ENCODE results near the gene FAM227B. TPM values are rescaled to one million over a fixed set of nuclear protein-coding genes. Genes with fewer than 3 reads are reported as not detected.

Gene FAM227B
- total RNA-seq, 1 donor from 2014 or later: 5.8 TPM

DNA sequence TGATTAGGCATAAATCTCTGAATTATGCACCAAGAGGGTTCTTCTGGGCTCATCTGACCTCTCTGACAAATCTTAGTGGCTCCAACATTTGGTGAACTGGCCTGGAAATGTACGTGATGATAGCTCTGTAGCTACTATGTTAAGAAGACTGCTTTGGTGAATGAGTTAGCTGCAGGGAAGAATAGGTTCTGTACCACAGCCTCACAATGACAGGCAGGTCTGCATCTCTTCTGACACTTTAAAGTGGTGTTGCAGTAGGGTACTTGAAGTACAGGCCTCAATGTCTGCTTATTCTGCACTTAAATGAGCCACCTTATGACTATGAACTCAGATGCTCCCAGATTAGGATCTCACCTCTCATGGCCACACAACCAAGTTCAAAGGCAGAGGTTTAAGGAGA, 190.6 kb downstream of the FAM227B start:
- DNase-seq (ENCODE audit: low read depth): no peak
- H3K36me3 ChIP-seq (ENCODE audit: control insufficient read depth, insufficient read depth, low read length): no peaks in the 10 kb centered on the region
- H3K27me3 ChIP-seq (ENCODE audit: control insufficient read depth, insufficient read depth, low read length): no peaks in the 10 kb centered on the region
- no peak overlapping the region for H3K4me3 ChIP-seq (ENCODE audit: low read depth, low read length)
- TF ChIP-seq, protein P1, sequence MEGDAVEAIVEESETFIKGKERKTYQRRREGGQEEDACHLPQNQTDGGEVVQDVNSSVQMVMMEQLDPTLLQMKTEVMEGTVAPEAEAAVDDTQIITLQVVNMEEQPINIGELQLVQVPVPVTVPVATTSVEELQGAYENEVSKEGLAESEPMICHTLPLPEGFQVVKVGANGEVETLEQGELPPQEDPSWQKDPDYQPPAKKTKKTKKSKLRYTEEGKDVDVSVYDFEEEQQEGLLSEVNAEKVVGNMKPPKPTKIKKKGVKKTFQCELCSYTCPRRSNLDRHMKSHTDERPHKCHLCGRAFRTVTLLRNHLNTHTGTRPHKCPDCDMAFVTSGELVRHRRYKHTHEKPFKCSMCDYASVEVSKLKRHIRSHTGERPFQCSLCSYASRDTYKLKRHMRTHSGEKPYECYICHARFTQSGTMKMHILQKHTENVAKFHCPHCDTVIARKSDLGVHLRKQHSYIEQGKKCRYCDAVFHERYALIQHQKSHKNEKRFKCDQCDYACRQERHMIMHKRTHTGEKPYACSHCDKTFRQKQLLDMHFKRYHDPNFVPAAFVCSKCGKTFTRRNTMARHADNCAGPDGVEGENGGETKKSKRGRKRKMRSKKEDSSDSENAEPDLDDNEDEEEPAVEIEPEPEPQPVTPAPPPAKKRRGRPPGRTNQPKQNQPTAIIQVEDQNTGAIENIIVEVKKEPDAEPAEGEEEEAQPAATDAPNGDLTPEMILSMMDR (IDR thresholded peaks at IDR 0.05; ENCODE audit: insufficient read depth, low read length, poor library complexity, severe bottlenecking): no peak

DNA sequence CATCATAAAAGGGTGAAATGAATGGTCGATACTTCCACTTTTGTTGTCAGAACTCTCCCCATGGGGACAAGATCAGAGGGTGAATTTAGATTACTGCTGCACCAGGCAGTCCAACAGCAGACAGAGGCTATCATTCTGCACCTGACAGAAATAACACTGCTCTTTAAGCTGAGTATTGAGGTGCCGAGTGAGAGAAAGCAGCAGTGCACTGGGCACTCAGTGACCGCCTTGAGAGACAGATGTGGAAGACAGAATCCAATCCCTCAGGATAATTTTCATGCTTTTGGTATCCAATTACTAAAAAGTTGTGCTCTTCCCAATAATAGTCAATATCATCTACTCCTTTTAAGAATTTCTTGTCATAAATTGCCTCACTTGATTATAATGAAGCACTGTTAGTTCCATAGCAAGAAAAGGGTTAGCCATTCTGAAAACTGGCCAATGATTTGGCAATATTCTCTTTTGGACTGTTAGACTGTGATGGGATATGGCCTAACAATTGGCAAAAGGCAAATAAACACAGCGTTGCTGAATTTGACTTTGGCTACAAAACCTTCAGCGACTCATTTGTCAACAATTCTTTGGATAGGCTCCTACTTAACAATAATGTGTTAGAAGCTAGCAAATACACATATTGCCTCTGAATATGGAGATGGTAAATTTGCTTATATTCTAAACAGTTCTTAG, 192.1 kb downstream of the FAM227B start:
- Histone ChIP-seq H3K27me3 (ENCODE audit: control insufficient read depth, insufficient read depth, low read length) (no peaks in the 10 kb centered on the region), H3K4me3 (ENCODE audit: low read depth, low read length) (no peak overlapping the region), H3K36me3 (ENCODE audit: control insufficient read depth, insufficient read depth, low read length) (no peaks in the 10 kb centered on the region)
- TF ChIP-seq, protein P1 (IDR thresholded peaks at IDR 0.05; ENCODE audit: insufficient read depth, low read length, poor library complexity, severe bottlenecking): no peak
- DNase-seq (ENCODE audit: low read depth): no peak

DNA sequence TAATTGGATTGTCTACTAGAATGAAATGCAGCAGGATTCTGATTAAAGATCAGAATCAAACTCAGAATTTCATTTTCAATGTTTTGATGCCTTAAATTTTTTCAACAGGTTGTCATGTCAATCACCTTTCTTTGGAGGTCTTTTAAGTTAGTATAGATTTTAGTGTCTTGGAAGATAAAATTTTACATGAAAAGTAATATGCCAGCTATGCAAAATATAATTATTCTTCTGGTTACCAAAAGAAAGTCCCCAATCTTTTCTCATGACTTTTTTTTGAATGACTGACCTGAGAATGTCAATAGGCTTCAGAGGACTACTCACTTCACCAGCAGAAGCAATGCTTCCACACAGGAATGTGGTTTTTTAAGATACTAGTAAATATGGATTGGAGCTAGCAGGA, 193.2 kb downstream of the FAM227B start:
- TF ChIP-seq, protein P1 (IDR thresholded peaks at IDR 0.05; ENCODE audit: insufficient read depth, low read length, poor library complexity, severe bottlenecking): no peak
- Histone ChIP-seq H3K4me3 (ENCODE audit: low read depth, low read length) (no peak overlapping the region), H3K27me3 (ENCODE audit: control insufficient read depth, insufficient read depth, low read length) (no peaks in the 10 kb centered on the region), H3K36me3 (ENCODE audit: control insufficient read depth, insufficient read depth, low read length) (no peaks in the 10 kb centered on the region)
- no peak for DNase-seq (ENCODE audit: low read depth)

DNA sequence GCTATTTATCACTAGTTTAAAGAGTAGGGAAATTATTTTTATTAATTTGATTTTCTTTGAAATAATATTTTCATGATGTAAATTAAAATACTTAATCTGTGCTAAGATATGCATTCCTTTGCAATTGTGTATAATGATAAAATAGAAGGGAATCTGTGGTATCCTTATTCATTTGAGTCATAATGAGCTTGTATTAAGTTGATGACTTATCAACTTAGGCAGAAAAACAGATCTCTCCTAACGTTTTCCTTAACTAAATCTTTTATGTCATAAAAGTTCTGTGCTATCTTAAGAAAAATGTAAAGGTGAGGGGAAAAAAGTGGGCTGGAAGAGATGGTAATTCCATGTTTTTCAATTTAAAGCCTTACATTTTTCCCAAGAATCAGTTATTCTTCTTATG, 195.7 kb downstream of the FAM227B start:
- DNase-seq (ENCODE audit: low read depth): no peak

DNA sequence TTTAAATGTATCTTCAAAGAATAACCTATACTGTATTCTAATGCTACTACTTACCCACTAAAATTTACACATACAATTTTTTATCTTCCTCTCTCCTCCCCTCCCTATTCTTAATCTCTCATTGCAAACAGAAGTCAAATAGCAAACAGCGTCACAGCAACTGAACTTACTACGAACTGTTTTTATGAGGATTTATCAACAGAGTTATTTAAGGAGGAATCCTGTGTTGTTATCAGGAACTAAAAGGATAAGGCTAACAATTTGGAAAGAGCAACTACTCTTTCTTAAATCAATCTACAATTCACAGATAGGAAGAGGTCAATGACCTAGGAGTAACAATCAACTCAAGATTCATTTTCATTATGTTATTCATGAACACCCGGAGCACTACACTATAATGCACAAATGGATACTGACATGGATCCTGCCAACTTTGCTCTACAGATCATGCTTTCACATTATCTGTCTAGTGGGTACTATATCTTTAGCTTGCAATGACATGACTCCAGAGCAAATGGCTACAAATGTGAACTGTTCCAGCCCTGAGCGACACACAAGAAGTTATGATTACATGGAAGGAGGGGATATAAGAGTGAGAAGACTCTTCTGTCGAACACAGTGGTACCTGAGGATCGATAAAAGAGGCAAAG, 196.6 kb downstream of the FAM227B start:
- DNase-seq (ENCODE audit: low read depth): no peak
- H3K27me3 ChIP-seq (ENCODE audit: control insufficient read depth, insufficient read depth, low read length): no peaks in the 10 kb centered on the region
- no peak overlapping the region for H3K4me3 ChIP-seq (ENCODE audit: low read depth, low read length)
- no peaks in the 10 kb centered on the region for H3K36me3 ChIP-seq (ENCODE audit: control insufficient read depth, insufficient read depth, low read length)
- TF ChIP-seq, protein P1 (IDR thresholded peaks at IDR 0.05; ENCODE audit: insufficient read depth, low read length, poor library complexity, severe bottlenecking): no peak

More for the DNA sequence above, 195.7 kb downstream of the FAM227B start:
- TF ChIP-seq, protein P1 (IDR thresholded peaks at IDR 0.05; ENCODE audit: insufficient read depth, low read length, poor library complexity, severe bottlenecking): no peak
- Histone ChIP-seq H3K27me3 (ENCODE audit: control insufficient read depth, insufficient read depth, low read length) (no peaks in the 10 kb centered on the region), H3K36me3 (ENCODE audit: control insufficient read depth, insufficient read depth, low read length) (no peaks in the 10 kb centered on the region), H3K4me3 (ENCODE audit: low read depth, low read length) (no peak overlapping the region)
